GM12872 (cell line): Measurements from ENCODE around the gene EPB41L4B.

Source experiments
- TF ChIP-seq, protein P1 (sequence below): IDR thresholded peaks from 3 replicates; pipeline ENCODE4 v1.5.1; 2011; ENCODE audit warnings: low read depth, mild to moderate bottlenecking, low read length, moderate library complexity; ENCODE audit not compliant: insufficient read depth

Gene EPB41L4B

DNA sequence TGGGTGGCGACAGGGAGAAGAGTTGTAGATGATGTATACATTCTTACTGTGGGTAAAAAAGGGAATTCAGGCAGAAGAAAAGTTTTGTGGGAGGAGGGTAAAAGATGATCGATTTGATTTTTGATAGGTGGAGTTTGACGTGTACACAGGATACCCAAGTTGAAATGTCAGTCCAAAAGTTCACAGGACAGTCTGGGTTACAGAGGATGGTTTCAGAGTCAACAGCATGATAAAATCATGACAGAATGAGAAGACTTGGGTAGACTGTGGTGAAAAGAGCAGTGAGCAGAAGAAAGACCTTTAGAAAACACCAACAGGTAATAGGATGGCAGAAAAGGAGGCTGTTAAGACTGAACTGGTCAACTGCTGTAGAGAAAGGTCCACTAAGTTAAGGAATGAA, 81.6 kb downstream of the EPB41L4B start:
- TF ChIP-seq, protein P1, sequence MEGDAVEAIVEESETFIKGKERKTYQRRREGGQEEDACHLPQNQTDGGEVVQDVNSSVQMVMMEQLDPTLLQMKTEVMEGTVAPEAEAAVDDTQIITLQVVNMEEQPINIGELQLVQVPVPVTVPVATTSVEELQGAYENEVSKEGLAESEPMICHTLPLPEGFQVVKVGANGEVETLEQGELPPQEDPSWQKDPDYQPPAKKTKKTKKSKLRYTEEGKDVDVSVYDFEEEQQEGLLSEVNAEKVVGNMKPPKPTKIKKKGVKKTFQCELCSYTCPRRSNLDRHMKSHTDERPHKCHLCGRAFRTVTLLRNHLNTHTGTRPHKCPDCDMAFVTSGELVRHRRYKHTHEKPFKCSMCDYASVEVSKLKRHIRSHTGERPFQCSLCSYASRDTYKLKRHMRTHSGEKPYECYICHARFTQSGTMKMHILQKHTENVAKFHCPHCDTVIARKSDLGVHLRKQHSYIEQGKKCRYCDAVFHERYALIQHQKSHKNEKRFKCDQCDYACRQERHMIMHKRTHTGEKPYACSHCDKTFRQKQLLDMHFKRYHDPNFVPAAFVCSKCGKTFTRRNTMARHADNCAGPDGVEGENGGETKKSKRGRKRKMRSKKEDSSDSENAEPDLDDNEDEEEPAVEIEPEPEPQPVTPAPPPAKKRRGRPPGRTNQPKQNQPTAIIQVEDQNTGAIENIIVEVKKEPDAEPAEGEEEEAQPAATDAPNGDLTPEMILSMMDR = no peak

DNA sequence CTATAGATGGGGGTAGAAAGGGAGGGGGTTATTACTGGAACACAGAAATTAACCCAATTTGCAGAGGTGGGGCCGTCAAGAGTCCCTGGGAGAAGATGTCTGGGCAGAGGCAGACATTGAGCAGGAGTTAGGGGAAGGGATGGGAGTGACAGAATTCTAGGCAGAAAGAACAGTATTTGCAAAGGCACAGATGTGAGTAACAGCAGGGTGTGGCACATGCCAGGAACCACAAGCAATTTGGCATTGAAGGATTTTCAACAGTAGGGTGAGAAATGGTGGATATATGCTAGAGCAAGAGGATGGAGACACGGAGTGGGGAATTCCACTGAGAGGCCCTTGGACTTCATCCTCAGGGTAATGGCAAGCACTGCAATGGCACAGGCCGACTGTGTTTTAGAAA, 82.2 kb downstream of the EPB41L4B start:
- TF ChIP-seq, protein P1 = no peak

DNA sequence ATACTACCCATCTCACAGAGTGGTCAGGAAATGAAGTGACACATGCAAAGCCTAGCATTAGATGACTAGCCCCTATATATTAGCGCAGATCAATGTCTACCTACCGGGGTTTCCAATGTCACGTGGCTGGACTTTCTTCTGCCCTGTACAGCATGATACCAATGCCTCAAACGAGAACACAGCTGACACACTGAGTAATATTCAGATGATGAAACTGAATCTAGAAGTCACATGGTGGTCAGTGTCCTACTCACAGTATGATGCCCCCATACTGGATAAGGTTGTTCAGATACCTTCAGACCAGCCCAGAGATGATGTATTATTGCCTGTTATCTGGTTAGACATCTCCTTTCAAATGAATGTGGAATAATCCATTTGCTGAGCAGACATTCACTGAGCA, 82.7 kb downstream of the EPB41L4B start:
- TF ChIP-seq, protein P1 = no peak

DNA sequence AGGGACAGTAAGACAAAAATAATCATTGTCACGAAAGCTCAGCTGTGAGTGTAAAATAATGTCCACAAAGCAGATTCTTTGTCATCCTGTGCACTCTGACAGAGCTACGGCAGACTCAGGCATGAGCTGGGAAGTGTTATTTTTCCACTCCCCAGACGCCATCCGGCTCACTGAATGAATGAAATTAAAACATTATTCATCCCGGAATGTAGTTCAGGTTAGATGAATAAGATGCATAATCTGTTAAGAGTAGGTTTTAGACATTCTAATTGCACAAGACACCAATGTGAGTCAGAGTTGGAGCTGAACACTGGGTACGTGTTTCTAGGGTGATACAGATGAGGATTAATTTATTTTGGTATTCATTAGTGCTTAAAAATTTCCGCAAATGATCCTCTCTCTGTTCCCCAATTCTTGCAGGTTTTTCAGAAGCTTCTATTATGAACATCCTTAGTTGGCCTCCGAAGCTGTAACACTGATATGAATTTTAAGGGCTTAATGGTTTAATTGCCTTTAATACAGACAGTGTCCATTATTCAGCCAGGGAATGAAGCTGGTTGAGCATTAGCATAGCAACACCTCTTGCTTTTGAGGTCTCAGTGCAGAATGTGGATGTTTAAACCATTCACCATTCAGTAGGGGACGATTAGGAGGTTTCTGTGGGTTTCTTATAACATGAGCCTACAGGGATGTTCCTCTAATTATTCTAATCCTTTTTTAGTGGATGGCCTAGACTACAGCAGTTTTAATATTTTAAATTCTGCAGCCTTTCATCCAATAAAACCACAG, 88.2 kb downstream of the EPB41L4B start:
- TF ChIP-seq, protein P1 = no peak

DNA sequence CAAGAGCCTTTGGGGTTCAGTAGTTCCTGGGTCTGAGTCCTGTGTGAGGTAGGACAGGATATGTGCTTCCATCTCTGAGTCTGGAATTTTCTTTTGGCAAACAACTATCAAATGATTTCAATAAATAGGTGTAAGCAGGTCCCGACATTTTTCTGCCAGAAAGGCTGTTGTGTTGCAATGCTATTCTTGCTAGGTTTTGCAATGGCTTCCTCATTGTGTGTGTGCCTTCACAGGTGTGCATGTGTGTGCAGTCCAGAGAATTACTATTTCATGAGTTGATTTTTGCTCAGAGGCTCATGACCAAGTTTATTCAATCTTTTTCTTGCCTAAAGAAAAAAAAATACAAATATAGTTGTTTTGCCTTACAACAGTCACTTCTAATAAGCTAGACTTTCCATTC, 89.3 kb downstream of the EPB41L4B start:
- TF ChIP-seq, protein P1 = no peak

DNA sequence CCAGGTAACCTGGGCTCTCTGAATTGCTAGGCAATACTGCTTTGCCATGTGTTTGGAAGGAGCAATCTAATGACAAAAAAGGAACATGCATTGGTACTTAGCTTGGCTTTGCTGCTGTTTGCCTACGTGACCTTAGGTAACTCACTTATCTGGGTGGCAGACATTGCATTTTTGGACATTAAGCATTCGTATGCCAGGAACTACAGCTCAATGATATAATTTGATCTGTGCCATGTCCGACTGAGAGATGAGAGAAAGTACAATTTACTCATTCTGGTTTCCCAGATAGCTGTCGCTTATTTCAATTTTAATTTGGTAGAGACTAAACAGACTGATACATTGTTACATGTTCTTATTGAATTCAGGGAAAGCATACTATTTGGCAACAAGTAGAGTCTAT, 90.6 kb downstream of the EPB41L4B start:
- TF ChIP-seq, protein P1 = no peak

DNA sequence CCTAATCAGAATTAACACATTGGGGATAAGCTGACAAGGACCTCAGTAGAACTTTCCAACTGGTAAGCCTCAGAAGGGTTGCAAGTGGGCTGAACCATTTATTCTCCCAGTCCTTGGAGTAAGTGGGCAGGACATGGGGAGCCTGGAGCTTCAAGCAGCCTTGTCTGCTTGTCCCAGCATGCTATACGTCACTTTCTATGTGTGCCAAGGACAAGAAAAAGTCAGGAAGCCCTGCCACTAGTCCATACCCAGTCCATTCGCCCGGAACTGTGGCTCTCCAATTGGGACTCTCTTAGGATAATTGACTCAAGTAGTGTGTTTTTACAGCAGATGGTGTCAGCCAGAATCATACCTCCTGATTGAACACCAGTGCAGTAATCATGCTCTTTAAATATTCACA, 91.2 kb downstream of the EPB41L4B start:
- TF ChIP-seq, protein P1 = no peak
